ENCODE measurements around the gene PACRG. TPM values are rescaled to one million over a fixed set of nuclear protein-coding genes. Genes with fewer than 3 reads are reported as not detected.

PACRG gene
- total and polyA plus RNA-seq, 2 of the 8 experiments (the other 6 are each of a cell fraction or from before 2014, with no cell fraction given), result 0.44 to 0.54 TPM

GRCh38 chr6:162849269-162849668 is 121.5 kb downstream of the PACRG start:
- H2AK5ac ChIP-seq (ENCODE audit: low read depth, low read length), result no peak overlapping the region
- H3K36me3 ChIP-seq (ENCODE audit: control insufficient read depth in 2 of 4, insufficient read depth in 4 of 4, low read length in 3 of 4), result no peaks in the 10 kb centered on the region; a peak in 2 of 8 replicates
- no peak overlapping the region for H3K27ac ChIP-seq (ENCODE audit: low read depth, low read length)
- H4K8ac ChIP-seq (ENCODE audit: extremely low read depth, insufficient read depth, low read length), result no peak overlapping the region
- H3K56ac ChIP-seq (replicated peaks; ENCODE audit: insufficient read length, low read depth, low read length), result no peak overlapping the region
- no peak overlapping the region for H3K4ac ChIP-seq (replicated peaks; ENCODE audit: insufficient read length, low read depth, low read length)
- 86% methylated on average over 4 of the region's 4 CpGs; no CpG with 5 or more reads in 1 of the 2 experiments for WGBS, 2 experiments (ENCODE audit: extremely low coverage in 1 of 2, insufficient coverage in 1 of 2, insufficient read length in 1 of 2, insufficient replicate concordance in 2 of 2, low coverage in 1 of 2, low lambda C conversion rate in 2 of 2, missing lambda C conversion rate in 1 of 2)
- H3K9ac ChIP-seq (replicated peaks in 1 of 4; ENCODE audit: extremely low read depth in 1 of 4, low read depth in 3 of 4, low read length in 3 of 4), result no peak overlapping the region
- no peak overlapping the region for H3K4me2 ChIP-seq (ENCODE audit: insufficient read depth in 1 of 2, low read depth in 2 of 2, low read length in 2 of 2)
- no peak overlapping the region for H2BK5ac ChIP-seq (ENCODE audit: low read depth, low read length)
- no peaks in the 10 kb centered on the region for H3K79me2 ChIP-seq (ENCODE audit: control insufficient read depth in 1 of 2, insufficient read depth in 2 of 2, low read length in 2 of 2)
- CTCF ChIA-PET (ENCODE audit: partially characterized antibody), result interaction anchor here (1.0 kb wide), 1 partner anchor 209 kb away, joined by 4 read pairs; no protein-coding TSS in a partner anchor
- H3K9me3 ChIP-seq (ENCODE audit: insufficient read depth in 2 of 2, low read depth in 1 of 2, low read length in 1 of 2), result peaks cover 2 to 3% of the 10 kb centered on the region in 2 experiments; a peak in 1 of 4 replicates
- H2BK15ac ChIP-seq (ENCODE audit: low read length), result no peak overlapping the region
- no peak overlapping the region for H3K23ac ChIP-seq (ENCODE audit: insufficient read length)
- no peaks in the 10 kb centered on the region for H4K20me1 ChIP-seq (replicated peaks in 1 of 2; ENCODE audit: control insufficient read depth in 1 of 2, insufficient read depth in 2 of 2, low read length in 2 of 2)
- POLR2A ChIA-PET (ENCODE audit: partially characterized antibody), result no interaction called here
- no peaks in the 10 kb centered on the region for H3K27me3 ChIP-seq (replicated peaks in 1 of 4; ENCODE audit: control insufficient read depth in 3 of 4, extremely low read depth in 1 of 4, insufficient read depth in 3 of 4, low read length in 3 of 4)
- peaks cover 2 to 8% (median 3%) of the 10 kb centered on the region in 4 experiments; a peak in 6 of 7 replicates for H3K4me1 ChIP-seq (replicated peaks in 1 of 4; ENCODE audit: control insufficient read depth in 3 of 4, insufficient read depth in 4 of 4, low read length in 3 of 4)
- no peak overlapping the region for H4K5ac ChIP-seq (ENCODE audit: insufficient read length, low read depth, low read length)
- no peak overlapping the region for H2BK12ac ChIP-seq (ENCODE audit: low read depth, low read length)
- no peak overlapping the region for H3K18ac ChIP-seq (ENCODE audit: extremely low read depth, low read length)
- H3K23me2 ChIP-seq (ENCODE audit: low read depth, low read length), result no peaks in the 10 kb centered on the region
- H2BK120ac ChIP-seq (replicated peaks; ENCODE audit: low read depth, low read length), result no peak overlapping the region
- H3K14ac ChIP-seq (ENCODE audit: insufficient read length), result no peak overlapping the region
- H4K91ac ChIP-seq (replicated peaks; ENCODE audit: insufficient read length, low read length), result no peak overlapping the region
- 0 out of 2 replicates have a peak overlapping the region, but pooled peaks have one; percentile 47 for H2AFZ ChIP-seq (ENCODE audit: low read length)
- FAIRE-seq (no peak), DNase-seq (ENCODE audit: low read depth in 1 of 2, low spot score in 2 of 2) (no peak)
- no peak overlapping the region for H2BK20ac ChIP-seq (ENCODE audit: low read length)
- no peaks in the 10 kb centered on the region for H3K79me1 ChIP-seq (ENCODE audit: low read depth, low read length)
- no peak overlapping the region for H3K4me3 ChIP-seq (ENCODE audit: extremely low read depth in 1 of 4, insufficient read depth in 2 of 4, low read depth in 3 of 4, low read length in 4 of 4)
